Endothelial cell of umbilical vein (primary cell): Measurements from ENCODE around the gene RECQL5. TPM values are rescaled to one million over a fixed set of nuclear protein-coding genes. Genes with fewer than 3 reads are reported as not detected.

ENCODE experiments used
- BruUV-seq: library from RNA; stranded (reverse); fragments of 400-500 nt; replicated peaks from 2 replicates; lab custom pipeline; 2021; lab: Mats Ljungman, UMichigan
- CTCF ChIA-PET: fragments of 300-600, 350-600 bp; sonication (Branson Sonifier 250); formaldehyde crosslinking; loops from one replicate; lab custom pipeline; 2021; ENCODE audit warnings: antibody characterized with exemption, inconsistent platforms; lab: Charles Lee
- POLR2A ChIA-PET: fragments of 300-600, 350-600 bp; sonication (Branson Sonifier 250); formaldehyde crosslinking; loops from one replicate; lab custom pipeline; 2021; ENCODE audit warnings: antibody characterized with exemption, inconsistent platforms; lab: Charles Lee
- DNase-seq: peaks from one replicate; pipeline ENCODE4 v3.0.0-alpha.2; 2011; ENCODE audit warnings: low read depth, low spot score
- FAIRE-seq: peaks from 2 replicates; lab custom pipeline; 2011; peaks lifted over from hg19 to GRCh38; lab: Jason Lieb, UNC
- H2AFZ ChIP-seq: 2 replicates; pipeline ENCODE4 v1.6.0; 2012; ENCODE audit warnings: low read depth, low read length, control low read depth, inconsistent platforms
- H3K27ac ChIP-seq: 2 replicates; pipeline ENCODE4 v1.5.1; 2011; ENCODE audit warnings: low read depth, mild to moderate bottlenecking, control low read depth, low read length, moderate library complexity; ENCODE audit not compliant: insufficient read depth
- H3K27me3 ChIP-seq, 2 experiments: 2 replicates each; pipeline versions ENCODE4 v1.6.0 to v1.6.1; 2011; ENCODE audit warnings: low read length in 2 of 2, mixed read lengths in 1 of 2; ENCODE audit not compliant: control insufficient read depth in 2 of 2, insufficient read depth in 2 of 2
- H3K36me3 ChIP-seq, 2 experiments: 2 replicates in 1 of 2; 3 replicates in 1 of 2; pipeline ENCODE4 v1.5.1; 2011; ENCODE audit warnings: low read length in 2 of 2, mild to moderate bottlenecking in 1 of 2, moderate library complexity in 1 of 2; ENCODE audit not compliant: control insufficient read depth in 2 of 2, insufficient read depth in 2 of 2; ENCODE audit errors: extremely low read depth in 1 of 2
- H3K4me1 ChIP-seq: 3 replicates; pipeline ENCODE4 v1.5.1; 2011; ENCODE audit warnings: mild to moderate bottlenecking, low read length; ENCODE audit not compliant: control insufficient read depth, insufficient read depth; ENCODE audit errors: extremely low read depth
- H3K4me2 ChIP-seq: 2 replicates; pipeline ENCODE4 v1.6.1; 2011; ENCODE audit warnings: low read length, control low read depth, mixed read lengths; ENCODE audit not compliant: insufficient read depth
- H3K4me3 ChIP-seq, 3 experiments: fragments of 200-600 bp in 1 of 3; sonication (generic), shearing (Covaris generic) in 1 of 3; replicated peaks in 1 of 3; 2 replicates each; pipeline ENCODE4 v1.5.1; 2011 to 2016; ENCODE audit warnings: control low read depth in 3 of 3, low read length in 3 of 3, mild to moderate bottlenecking in 2 of 3, inconsistent platforms in 1 of 3, low read depth in 1 of 3, moderate library complexity in 1 of 3; ENCODE audit not compliant: insufficient read depth in 1 of 3
- H3K79me2 ChIP-seq: 2 replicates; pipeline ENCODE4 v1.6.0; 2012; ENCODE audit warnings: low read length, inconsistent platforms; ENCODE audit not compliant: control insufficient read depth, insufficient read depth
- H3K9ac ChIP-seq: replicated peaks from 2 replicates; pipeline ENCODE3; 2011; ENCODE audit warnings: low read length, control low read depth; ENCODE audit not compliant: insufficient read depth; ENCODE audit errors: extremely low read depth
- H3K9me1 ChIP-seq: replicated peaks from 3 replicates; pipeline ENCODE4 v1.6.0; 2011; ENCODE audit warnings: mild to moderate bottlenecking, low read length; ENCODE audit not compliant: control insufficient read depth, insufficient read depth; ENCODE audit errors: extremely low read depth
- H3K9me3 ChIP-seq: replicated peaks from 2 replicates; pipeline ENCODE4 v1.5.1; 2012; ENCODE audit warnings: low read length, inconsistent platforms; ENCODE audit not compliant: control insufficient read depth, insufficient read depth
- H4K20me1 ChIP-seq: replicated peaks from 2 replicates; pipeline ENCODE3; 2011; ENCODE audit warnings: mild to moderate bottlenecking, low read length; ENCODE audit not compliant: control insufficient read depth, insufficient read depth; ENCODE audit errors: extremely low read depth
- CTCF ChIP-seq, 2 donors: IDR thresholded peaks; 1 replicate in 1 of 2; 2 replicates in 1 of 2; pipeline ENCODE4 v1.5.1; 2011; ENCODE audit warnings: low read length in 2 of 2, mild to moderate bottlenecking in 2 of 2, moderate library complexity in 2 of 2, control low read depth in 1 of 2, inconsistent platforms in 1 of 2, low read depth in 1 of 2; ENCODE audit not compliant: insufficient read depth in 1 of 2; ENCODE audit errors: extremely low read depth in 1 of 2
- EZH2 ChIP-seq: IDR thresholded peaks from 2 replicates; pipeline ENCODE4 v1.6.1; 2012; ENCODE audit warnings: borderline replicate concordance, low read depth, mild to moderate bottlenecking, moderate library complexity, low read length, inconsistent platforms; ENCODE audit not compliant: severe bottlenecking
- FOS ChIP-seq: IDR thresholded peaks from 2 replicates; pipeline ENCODE4 v1.6.1; 2011; ENCODE audit warnings: mild to moderate bottlenecking, low read length, moderate library complexity, borderline replicate concordance; ENCODE audit not compliant: insufficient read depth
- GATA2 ChIP-seq: IDR thresholded peaks from 2 replicates; pipeline ENCODE4 v1.7.0; 2011; ENCODE audit warnings: low read depth, mild to moderate bottlenecking, moderate library complexity, mixed read lengths, low read length; ENCODE audit not compliant: insufficient read length, insufficient read depth
- JUN ChIP-seq: IDR thresholded peaks from 2 replicates; pipeline ENCODE4 v1.6.1; 2011; ENCODE audit warnings: borderline replicate concordance, low read depth; ENCODE audit not compliant: insufficient read length, insufficient read depth
- MAX ChIP-seq: IDR thresholded peaks from 2 replicates; pipeline ENCODE4 v1.6.1; 2011; ENCODE audit not compliant: insufficient read depth, insufficient read length
- MYC ChIP-seq: IDR thresholded peaks from one replicate; pipeline ENCODE4 v1.6.1; 2011; ENCODE audit warnings: mild to moderate bottlenecking, low read depth, low read length
- POLR2A ChIP-seq: IDR thresholded peaks from 2 replicates; pipeline ENCODE4 v1.6.1; 2012; ENCODE audit warnings: low read depth, mild to moderate bottlenecking, control low read depth, low read length
- POLR2AphosphoS5 ChIP-seq: IDR thresholded peaks from 2 replicates; pipeline ENCODE4 v1.6.1; 2012; ENCODE audit warnings: low read depth, mild to moderate bottlenecking, control low read depth, low read length, moderate library complexity; ENCODE audit not compliant: insufficient read depth
- dilution Hi-C: fragments of 300-500 bp; cut with MboI; formaldehyde crosslinking; loops from one replicate; pipeline ENCODE4 v1.15.0; 2019; ENCODE audit warnings: low sequenced_read_pairs; ENCODE audit not compliant: extremely low pct_ligation_motif_present
- intact Hi-C: fragments of 100-400 bp; cut with micrococcal nuclease; formaldehyde crosslinking; loops from one replicate; pipeline ENCODE4 v1.10.0; 2022
- polyA plus RNA-seq, 4 experiments: library from polyadenylated mRNA; depleted of rRNA in 3 of 4; stranded (reverse) in 3 of 4; unstranded in 1 of 4; fragments of >200 nt; gene quantifications; 2 replicates each; pipeline versions ENCODE4 v1.2.1 to v1.2.3, GENCODE V29; 2011 to 2012; ENCODE audit warnings: missing spikeins in 1 of 4
- total RNA-seq: library from RNA; stranded (reverse); gene quantifications from 2 replicates; pipeline ENCODE4 v1.2.3, GENCODE V29; 2021

Gene RECQL5
- total and polyA plus RNA-seq, 2 donors (not counting 3 experiments of a cell fraction or from before 2014, with no cell fraction given), result 21.3 to 30.7 TPM

- no TSS peak for BruUV-seq
Observed at GRCh38 chr17:75626496-75627038, 40.4 kb downstream of the RECQL5 start.

More at GRCh38 chr17:75626496-75627038, 40.4 kb downstream of the RECQL5 start:
- CTCF ChIA-PET, result interaction anchor here (1.8 to 16.3 kb wide), 2 partner anchors 10 to 121 kb away, joined by 10 to 625 read pairs; no protein-coding TSS in a partner anchor
- DNase-seq, result no peak
- dilution Hi-C loops, result no loop called here
- no peak for FAIRE-seq
- no peak overlapping the region for H3K27ac ChIP-seq
- no peak overlapping the region for H3K4me2 ChIP-seq
- H3K4me3 ChIP-seq, result no peak overlapping the region
- H3K9me1 ChIP-seq, result no peaks in the 10 kb centered on the region
- H3K27me3 ChIP-seq, result no peaks in the 10 kb centered on the region
- no peaks in the 10 kb centered on the region for H3K36me3 ChIP-seq
- H4K20me1 ChIP-seq, result no peaks in the 10 kb centered on the region
- no peaks in the 10 kb centered on the region for H3K4me1 ChIP-seq
- no peak overlapping the region for H3K9ac ChIP-seq
- H3K79me2 ChIP-seq, result no peaks in the 10 kb centered on the region
- H3K9me3 ChIP-seq, result no peaks in the 10 kb centered on the region
- no peak for TF ChIP-seq JUN
- TF ChIP-seq CTCF (IDR thresholded peaks at IDR 0.05; ENCODE audit: extremely low read depth in 1 of 2, insufficient read depth in 1 of 2, low read depth in 1 of 2, low read length in 2 of 2), result no peak
- TF ChIP-seq EZH2, result no peak
- TF ChIP-seq FOS, result no peak
- TF ChIP-seq MAX, result no peak
- no peak for TF ChIP-seq MYC
- no peak for TF ChIP-seq GATA2
- TF ChIP-seq POLR2AphosphoS5, result no peak
- TF ChIP-seq POLR2A, result no peak
- no peak overlapping the region for H2AFZ ChIP-seq
- POLR2A ChIA-PET, result interaction anchor here (0.6 kb wide), 1 partner anchor 15 kb away, joined by 3 read pairs; no protein-coding TSS in a partner anchor
- intact Hi-C loops, result no loop called here
